GM18907 (cell line): Measurements from ENCODE around the gene BCO1.
"Not testable (repeated sequence)": the region's sequence is repeated elsewhere in the genome, so short reads cannot be mapped to it uniquely, and the experiment has no call there.

ENCODE experiments used
- ATAC-seq: cut with Tn5 transposase; IDR thresholded peaks from one replicate; pipeline ENCODE4 v1.9.1; 2021; ENCODE audit warnings: mild to moderate bottlenecking, moderate library complexity; ENCODE audit not compliant: unreplicated experiment

The BCO1 gene

GRCh38 chr16:81238296-81239011, at the start of gene BCO1:
TSS of gene BCO1 (plus strand) at chr16:81238689. CDS start at chr16:81238909, 220 bp downstream.
- ATAC-seq = no peak

- no peak for ATAC-seq
Measured at GRCh38 chr16:81189100-81189664, 49.3 kb upstream of the BCO1 start.

GRCh38 chr16:81190667-81191066, 47.8 kb upstream of the BCO1 start:
- no peak for ATAC-seq

- ATAC-seq = no peak
Measured at GRCh38 chr16:81195885-81196534, 42.5 kb upstream of the BCO1 start.

- no peak for ATAC-seq
Measured at GRCh38 chr16:81198635-81199034, 39.9 kb upstream of the BCO1 start.

- no peak for ATAC-seq
Measured at GRCh38 chr16:81201267-81201666, 37.2 kb upstream of the BCO1 start.

- ATAC-seq = no peak
Measured at GRCh38 chr16:81204798-81205680, 33.5 kb upstream of the BCO1 start.

- no peak for ATAC-seq
Measured at GRCh38 chr16:81207076-81207475, 31.4 kb upstream of the BCO1 start.

- no peak for ATAC-seq
Measured at GRCh38 chr16:81210807-81211206, 27.7 kb upstream of the BCO1 start.

GRCh38 chr16:81212830-81213465, 25.5 kb upstream of the BCO1 start:
- ATAC-seq = no peak

GRCh38 chr16:81214745-81215166, 23.7 kb upstream of the BCO1 start:
- ATAC-seq = no peak

GRCh38 chr16:81216114-81216513, 22.4 kb upstream of the BCO1 start:
- no peak for ATAC-seq

GRCh38 chr16:81216706-81217105, 21.8 kb upstream of the BCO1 start:
- ATAC-seq = no peak

GRCh38 chr16:81219151-81219550, 19.3 kb upstream of the BCO1 start:
- ATAC-seq = no peak

- no peak for ATAC-seq
Measured at GRCh38 chr16:81220349-81220748, 18.1 kb upstream of the BCO1 start.

GRCh38 chr16:81221731-81222130, 16.8 kb upstream of the BCO1 start:
- no peak for ATAC-seq

GRCh38 chr16:81224824-81225223, 13.7 kb upstream of the BCO1 start:
- ATAC-seq = no peak

GRCh38 chr16:81225697-81226096, 12.8 kb upstream of the BCO1 start:
- not testable (repeated sequence) for ATAC-seq

GRCh38 chr16:81227785-81228184, 10.7 kb upstream of the BCO1 start:
- ATAC-seq = no peak

- no peak for ATAC-seq
Measured at GRCh38 chr16:81229811-81230210, 8.7 kb upstream of the BCO1 start.

- ATAC-seq = no peak
Measured at GRCh38 chr16:81231014-81231413, 7.5 kb upstream of the BCO1 start.
